Progenitor cell of endocrine pancreas (in vitro differentiated cells): ENCODE data around the gene SMAP1. TPM values are rescaled to one million over a fixed set of nuclear protein-coding genes. Genes with fewer than 3 reads are reported as not detected.

Experiments
- DNase-seq: peaks from one replicate; pipeline ENCODE4 v3.0.0; 2021; ENCODE audit warnings: low spot score; ENCODE audit not compliant: unreplicated experiment
- H3K27ac Mint-ChIP-seq: 2 replicates; pipeline ENCODE4 v1.8.0; 2021; ENCODE audit warnings: mild to moderate bottlenecking, moderate library complexity, mixed read lengths
- H3K27me3 Mint-ChIP-seq: 2 replicates; pipeline ENCODE4 v1.8.0; 2021; ENCODE audit warnings: mixed read lengths
- H3K36me3 Mint-ChIP-seq: 2 replicates; pipeline ENCODE4 v1.8.0; 2022; ENCODE audit warnings: mixed read lengths; ENCODE audit not compliant: insufficient read depth
- H3K4me1 Mint-ChIP-seq: 2 replicates; pipeline ENCODE4 v1.8.0; 2021; ENCODE audit warnings: low read depth, mixed read lengths
- H3K4me3 Mint-ChIP-seq: 2 replicates; pipeline ENCODE4 v1.8.0; 2021; ENCODE audit warnings: low read depth, mild to moderate bottlenecking, moderate library complexity, mixed read lengths
- H3K9me3 Mint-ChIP-seq: 2 replicates; pipeline ENCODE4 v1.8.0; 2021; ENCODE audit warnings: low read depth, mixed read lengths
- total RNA-seq: library from RNA; stranded (reverse); gene quantifications from 2 replicates; pipeline ENCODE4 v1.2.1, GENCODE V29; 2021
- TF ChIP-seq, protein P1 (sequence below): fragments of 200-600 bp; sonication (generic); IDR thresholded peaks from one replicate; pipeline ENCODE4 v1.5.0; 2021; ENCODE audit warnings: antibody characterized with exemption, mild to moderate bottlenecking; ENCODE audit not compliant: unreplicated experiment

SMAP1 gene
- total RNA-seq, 1 donor from 2014 or later: 32.8 TPM

DNA sequence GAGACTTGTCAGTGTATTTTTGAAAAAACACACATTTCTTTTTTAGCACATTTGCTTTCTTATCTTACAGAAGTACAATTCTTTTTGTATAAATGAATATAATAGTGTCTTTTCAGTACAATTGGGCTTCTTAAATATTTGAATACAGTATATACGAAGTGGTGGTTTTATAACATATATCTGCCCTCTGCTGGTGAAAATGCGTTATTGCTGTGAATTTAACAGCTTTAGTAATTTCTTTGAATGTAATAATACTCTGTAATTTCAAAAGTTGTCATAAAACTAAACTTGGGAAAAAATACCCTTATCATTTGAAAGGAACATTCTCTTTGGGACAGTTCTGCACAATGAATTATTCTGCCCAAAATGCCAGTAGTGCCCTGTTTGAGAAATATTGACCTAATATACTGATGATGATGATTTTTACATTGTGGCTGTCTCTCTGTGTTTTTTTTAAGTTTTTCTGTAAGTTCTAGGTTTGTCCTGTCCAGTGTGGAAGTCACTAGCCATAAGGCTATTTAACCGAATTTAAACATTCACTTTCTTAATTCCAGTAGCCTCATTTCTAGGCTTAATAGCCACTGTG is 19.0 kb downstream of the SMAP1 start:
- H3K4me1 Mint-ChIP-seq: peaks cover 22% of the 10 kb centered on the region
- H3K4me3 Mint-ChIP-seq: no peak overlapping the region
- peaks cover 8% of the 10 kb centered on the region for H3K36me3 Mint-ChIP-seq
- H3K9me3 Mint-ChIP-seq: peaks cover 15% of the 10 kb centered on the region
- TF ChIP-seq, protein P1, sequence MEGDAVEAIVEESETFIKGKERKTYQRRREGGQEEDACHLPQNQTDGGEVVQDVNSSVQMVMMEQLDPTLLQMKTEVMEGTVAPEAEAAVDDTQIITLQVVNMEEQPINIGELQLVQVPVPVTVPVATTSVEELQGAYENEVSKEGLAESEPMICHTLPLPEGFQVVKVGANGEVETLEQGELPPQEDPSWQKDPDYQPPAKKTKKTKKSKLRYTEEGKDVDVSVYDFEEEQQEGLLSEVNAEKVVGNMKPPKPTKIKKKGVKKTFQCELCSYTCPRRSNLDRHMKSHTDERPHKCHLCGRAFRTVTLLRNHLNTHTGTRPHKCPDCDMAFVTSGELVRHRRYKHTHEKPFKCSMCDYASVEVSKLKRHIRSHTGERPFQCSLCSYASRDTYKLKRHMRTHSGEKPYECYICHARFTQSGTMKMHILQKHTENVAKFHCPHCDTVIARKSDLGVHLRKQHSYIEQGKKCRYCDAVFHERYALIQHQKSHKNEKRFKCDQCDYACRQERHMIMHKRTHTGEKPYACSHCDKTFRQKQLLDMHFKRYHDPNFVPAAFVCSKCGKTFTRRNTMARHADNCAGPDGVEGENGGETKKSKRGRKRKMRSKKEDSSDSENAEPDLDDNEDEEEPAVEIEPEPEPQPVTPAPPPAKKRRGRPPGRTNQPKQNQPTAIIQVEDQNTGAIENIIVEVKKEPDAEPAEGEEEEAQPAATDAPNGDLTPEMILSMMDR: peak; percentile 92
- no peak for DNase-seq
- no peaks in the 10 kb centered on the region for H3K27me3 Mint-ChIP-seq
- H3K27ac Mint-ChIP-seq: no peak overlapping the region

DNA sequence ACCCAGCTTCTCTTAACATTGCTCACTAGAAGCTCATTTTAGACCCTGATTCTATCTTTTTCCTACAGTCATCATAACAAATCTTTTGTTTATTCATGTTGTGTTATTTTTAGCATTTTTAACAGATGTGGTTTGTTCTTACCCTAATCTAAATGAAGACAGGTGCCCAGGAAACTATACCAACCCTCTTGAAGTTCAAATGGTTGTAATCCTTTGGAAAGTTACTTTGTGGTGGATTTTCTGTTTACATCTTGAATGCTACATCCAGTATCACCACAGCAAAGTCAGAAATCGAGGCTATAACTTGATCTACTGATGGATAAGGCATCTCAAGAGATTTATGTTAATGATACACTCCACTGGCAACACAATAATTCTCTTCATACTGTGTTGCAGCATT is 26.2 kb downstream of the SMAP1 start:
- H3K36me3 Mint-ChIP-seq: peaks cover 31% of the 10 kb centered on the region
- H3K4me1 Mint-ChIP-seq: no peaks in the 10 kb centered on the region
- no peak for DNase-seq
- no peaks in the 10 kb centered on the region for H3K27me3 Mint-ChIP-seq
- TF ChIP-seq, protein P1: no peak
- H3K4me3 Mint-ChIP-seq: no peak overlapping the region
- H3K9me3 Mint-ChIP-seq: peaks cover 51% of the 10 kb centered on the region
- no peak overlapping the region for H3K27ac Mint-ChIP-seq

DNA sequence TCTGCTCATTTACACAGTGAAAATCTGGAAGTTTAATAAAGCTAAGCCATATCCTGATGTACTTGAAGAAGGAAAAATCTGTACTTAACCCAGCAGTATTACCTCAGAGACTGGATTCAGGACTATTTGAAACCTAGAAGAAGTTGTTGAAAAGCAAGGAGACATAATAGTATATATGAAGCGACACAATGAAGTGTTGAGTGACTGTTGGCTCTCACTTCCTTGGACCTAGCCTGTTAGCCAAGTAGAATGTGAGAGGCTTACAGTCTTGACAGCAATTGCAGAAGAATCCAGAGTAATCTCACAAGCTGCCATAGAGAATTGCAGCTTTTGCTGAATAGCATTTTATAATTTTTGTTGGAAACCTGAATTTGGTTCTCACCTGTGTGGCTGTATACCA is 26.7 kb downstream of the SMAP1 start:
- TF ChIP-seq, protein P1: no peak
- no peak overlapping the region for H3K4me3 Mint-ChIP-seq
- H3K4me1 Mint-ChIP-seq: no peaks in the 10 kb centered on the region
- DNase-seq: no peak
- H3K9me3 Mint-ChIP-seq: peaks cover 48% of the 10 kb centered on the region
- no peak overlapping the region for H3K27ac Mint-ChIP-seq
- no peaks in the 10 kb centered on the region for H3K27me3 Mint-ChIP-seq
- H3K36me3 Mint-ChIP-seq: peaks cover 31% of the 10 kb centered on the region

DNA sequence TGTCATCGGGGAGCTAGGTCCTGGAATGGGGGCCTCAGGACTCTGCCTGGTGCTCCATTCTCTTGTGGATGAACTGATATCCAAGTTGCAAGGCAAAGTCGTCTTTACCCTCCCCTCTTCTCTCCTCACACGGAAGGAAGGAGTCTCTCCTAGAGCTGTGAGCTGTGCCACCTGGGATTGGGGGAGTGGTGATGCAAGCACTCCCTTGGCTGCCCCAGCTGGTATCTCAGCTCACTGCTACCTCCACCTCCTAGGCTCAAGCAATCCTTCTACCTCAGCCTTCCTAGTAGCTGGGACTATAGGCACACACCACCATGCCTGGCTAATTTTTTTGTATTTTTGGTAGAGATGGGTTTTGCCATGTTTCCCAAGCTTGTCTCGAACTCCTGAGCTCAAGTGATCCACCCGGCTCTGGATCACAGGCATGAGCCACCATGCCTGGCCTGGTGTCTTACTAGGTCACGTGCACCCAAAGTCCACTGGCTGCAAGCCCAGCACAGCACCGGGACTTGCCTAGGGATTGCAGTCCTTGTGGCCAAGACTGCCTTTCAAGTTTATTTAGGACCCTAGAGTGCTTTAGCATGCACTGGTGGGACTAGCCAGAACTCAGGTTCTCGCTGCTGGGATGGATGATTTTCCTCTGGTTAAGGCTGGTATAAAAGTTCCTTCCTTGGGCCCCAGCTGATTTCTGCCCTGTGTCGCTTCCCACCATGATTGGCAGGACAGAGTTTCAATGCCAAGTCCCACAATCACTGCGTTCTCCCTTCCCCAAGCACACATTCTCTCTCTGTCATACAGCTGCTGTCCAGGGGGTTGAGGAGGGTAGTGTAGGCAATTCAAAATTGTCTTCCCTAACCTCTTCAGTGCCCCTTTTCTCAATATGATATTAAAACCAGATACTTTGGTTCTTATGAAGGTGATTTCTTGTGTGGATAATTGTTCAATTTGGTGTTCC is 33.5 kb downstream of the SMAP1 start:
- TF ChIP-seq, protein P1: no peak

DNA sequence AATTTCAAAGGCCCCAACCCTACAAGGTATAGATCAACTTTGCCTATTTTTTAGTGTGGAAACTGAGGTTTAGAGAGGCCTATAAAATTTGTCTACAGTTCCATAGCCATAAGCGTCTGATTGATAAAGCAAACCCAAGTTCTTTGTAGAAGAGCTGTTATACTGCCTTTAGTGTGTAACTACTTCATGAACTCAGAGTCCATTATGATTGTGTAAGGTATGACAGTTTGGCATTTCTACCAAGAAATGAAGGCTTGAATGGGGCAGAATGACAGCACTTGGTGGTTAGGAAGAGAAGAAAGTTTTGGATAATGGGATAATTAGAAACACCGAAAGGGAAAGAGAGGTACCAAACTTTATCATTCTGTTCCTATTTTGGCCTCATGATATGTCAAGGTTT is 38.1 kb downstream of the SMAP1 start:
- TF ChIP-seq, protein P1: no peak
- Mint-ChIP-seq H3K9me3 (peaks cover 3% of the 10 kb centered on the region), H3K27ac (no peak overlapping the region), H3K27me3 (no peaks in the 10 kb centered on the region), H3K4me1 (peaks cover 14% of the 10 kb centered on the region), H3K4me3 (no peak overlapping the region), H3K36me3 (peaks cover 1% of the 10 kb centered on the region)
- no peak for DNase-seq

More for the DNA sequence above, 33.5 kb downstream of the SMAP1 start:
- H3K9me3 Mint-ChIP-seq: peaks cover 8% of the 10 kb centered on the region
- no peak for DNase-seq
- no peaks in the 10 kb centered on the region for H3K27me3 Mint-ChIP-seq
- no peak overlapping the region for H3K4me3 Mint-ChIP-seq
- peak overlapping the region; percentile 78 for H3K27ac Mint-ChIP-seq
- H3K4me1 Mint-ChIP-seq: peaks cover 14% of the 10 kb centered on the region
- peaks cover 12% of the 10 kb centered on the region for H3K36me3 Mint-ChIP-seq
